Ishikawa (cell line): ENCODE data around the gene ZBTB7C.

Source experiments
- CEBPB ChIP-seq: IDR thresholded peaks from 2 replicates; pipeline ENCODE4 v1.6.1; 2012
- CREB1 ChIP-seq: IDR thresholded peaks from 2 replicates; pipeline ENCODE4 v1.6.1; 2012; ENCODE audit warnings: low read depth
- EP300 ChIP-seq: IDR thresholded peaks from 2 replicates; pipeline ENCODE4 v1.6.1; 2012; ENCODE audit warnings: borderline replicate concordance
- NFIC ChIP-seq: IDR thresholded peaks from 2 replicates; pipeline ENCODE4 v1.6.1; 2012

DNA sequence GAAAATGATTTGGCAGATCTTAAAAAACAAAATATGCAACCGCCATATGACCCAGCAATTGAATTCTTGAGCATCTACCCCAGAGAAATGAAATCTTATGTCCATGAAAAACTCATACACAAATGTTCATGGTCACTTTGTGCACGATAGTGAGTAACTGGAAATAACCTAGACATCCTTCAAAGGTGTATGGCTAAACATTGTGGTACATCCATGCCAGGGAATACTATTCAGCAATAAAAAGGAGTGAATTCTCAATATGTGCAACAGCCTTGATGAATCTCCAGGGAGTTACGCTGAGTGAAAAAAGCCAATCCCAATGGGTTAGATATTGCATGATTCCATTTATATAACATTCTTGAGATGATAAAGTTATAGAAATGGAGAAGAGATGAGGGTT lies 366.0 kb downstream of the ZBTB7C start:
- no peak for TF ChIP-seq EP300
- TF ChIP-seq CEBPB: no peak
- no peak for TF ChIP-seq NFIC
- TF ChIP-seq CREB1: no peak
